AG20443 (cell line): ENCODE data around the gene GATA3.

Source experiments
- DNase-seq: peaks from one replicate; pipeline ENCODE4 v3.0.0; 2012; ENCODE audit warnings: low spot score, mixed read lengths

Gene GATA3

GRCh38 chr10:8037941-8038894 is 16.3 kb upstream of the GATA3 start:
- DNase-seq, result peak; percentile 7

DNA sequence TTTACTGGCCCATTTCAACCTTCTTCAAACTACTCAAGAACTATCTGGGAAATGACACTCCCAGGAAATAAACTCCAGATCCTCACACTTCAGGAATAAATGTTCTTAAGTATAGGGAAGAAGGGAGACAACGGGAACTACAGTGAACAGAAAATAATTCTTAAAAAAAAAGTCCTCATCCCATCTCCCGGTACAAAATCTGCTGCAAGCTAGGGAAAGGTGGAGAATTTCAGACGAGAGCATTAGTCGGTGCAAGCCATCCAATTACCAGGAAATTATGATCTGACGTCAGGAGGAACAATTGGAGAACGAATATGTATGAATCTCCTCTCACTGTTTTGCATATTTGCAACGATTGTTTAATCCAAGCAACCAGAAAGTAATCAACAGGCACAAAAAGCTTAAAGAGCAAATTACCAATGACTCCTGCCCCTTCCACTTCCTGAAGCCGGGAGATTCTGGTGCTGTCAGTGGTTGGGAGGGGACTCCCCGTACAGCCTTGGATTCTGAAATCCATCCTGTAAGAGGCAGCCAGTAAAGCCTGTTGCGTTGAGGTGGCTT is 15.1 kb upstream of the GATA3 start:
- DNase-seq, result no peak

DNA sequence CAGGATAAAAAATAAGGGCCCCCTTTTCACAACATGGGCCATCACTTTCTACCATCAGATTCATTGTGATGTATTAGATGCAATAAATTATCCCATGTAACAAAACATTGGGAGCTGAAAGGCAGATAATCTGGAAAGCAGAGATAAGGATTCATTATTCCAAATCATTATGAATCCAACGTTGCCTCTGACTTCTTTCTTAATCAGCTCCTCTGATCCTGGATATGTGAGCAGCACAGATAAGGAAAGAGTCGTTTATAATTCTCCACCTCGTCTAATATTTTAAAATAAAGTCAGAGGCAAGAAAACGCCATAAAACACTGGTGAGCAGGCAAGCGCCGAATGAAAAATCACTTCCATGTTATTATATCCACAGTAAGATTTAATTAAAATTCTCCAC is 13.8 kb upstream of the GATA3 start:
- no peak for DNase-seq

DNA sequence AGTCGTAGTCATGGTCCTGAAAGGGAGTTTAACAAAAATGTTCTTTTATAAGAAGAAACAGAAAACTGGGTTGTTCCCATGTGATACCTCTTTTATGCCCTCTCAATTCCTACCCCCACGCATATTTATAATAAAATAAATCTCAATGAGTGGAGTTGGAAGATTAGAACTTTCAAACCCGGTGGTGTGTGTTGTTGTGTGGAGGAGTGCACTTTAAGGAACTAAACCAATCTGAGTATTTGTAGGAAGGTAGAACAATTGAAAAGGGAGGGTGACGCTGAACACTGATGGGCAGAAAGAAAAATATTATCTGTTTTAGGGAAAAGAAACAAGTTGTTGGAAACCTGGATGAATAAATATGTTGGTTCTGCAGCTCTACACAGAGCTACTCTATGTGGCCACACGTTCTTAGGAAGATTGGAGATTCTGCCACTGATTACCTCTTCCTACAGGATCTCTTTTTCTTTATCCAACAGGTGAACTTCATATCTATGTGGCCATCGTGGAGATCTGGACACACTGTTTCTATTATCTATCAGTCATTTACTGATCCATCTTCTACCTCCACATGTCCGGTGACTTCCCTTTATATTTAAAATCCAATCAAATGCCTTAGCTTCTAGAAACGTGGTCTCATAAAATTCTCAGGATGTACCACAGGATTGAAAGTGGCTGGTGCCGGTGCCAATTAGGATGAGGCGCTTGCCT is 13.1 kb upstream of the GATA3 start:
- DNase-seq, result no peak

- DNase-seq, result peak; percentile 10
Observed at GRCh38 chr10:8041992-8042720, 12.3 kb upstream of the GATA3 start.

DNA sequence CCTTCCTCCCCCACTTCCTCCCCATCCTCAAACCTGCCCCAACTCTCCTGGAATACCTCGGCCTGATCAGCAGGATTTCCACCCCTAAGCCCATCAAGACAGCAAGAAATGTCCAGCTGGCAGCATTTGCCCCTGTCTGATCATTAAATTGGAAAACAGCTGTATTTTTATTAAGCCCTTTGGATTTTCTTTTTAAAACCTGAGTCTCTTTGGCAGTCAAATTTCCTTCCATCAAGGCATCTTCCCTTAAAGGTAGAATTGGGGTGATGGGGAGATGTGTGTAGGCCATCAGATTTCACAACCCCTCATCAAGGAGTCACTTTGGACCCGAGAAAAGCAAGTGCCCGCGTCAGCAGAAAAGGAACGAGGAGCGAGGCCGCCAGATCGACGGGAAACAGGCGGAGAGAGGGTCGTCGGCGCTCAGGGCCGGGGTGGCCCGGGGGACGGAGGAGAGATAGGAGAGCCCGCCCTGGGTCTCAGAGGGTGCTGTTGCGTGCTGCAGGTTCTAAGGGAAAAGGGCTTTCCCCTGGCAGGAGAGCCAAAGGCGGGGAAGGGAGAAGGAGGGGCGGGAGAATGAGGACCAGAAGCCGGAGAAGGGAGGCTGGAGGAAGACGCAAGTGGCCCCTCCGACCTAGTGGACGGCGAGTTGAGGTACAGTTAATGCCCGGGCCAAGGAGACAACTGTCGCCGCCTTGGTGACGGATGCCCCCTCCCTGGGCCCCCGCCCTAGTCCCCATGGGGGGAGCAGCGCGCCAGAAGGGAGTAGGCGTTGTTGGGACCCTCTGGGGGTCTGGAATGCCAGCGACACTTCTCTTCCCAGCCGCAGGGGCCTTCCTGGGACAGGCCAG is 11.5 kb upstream of the GATA3 start:
- DNase-seq, result peak; percentile 12

- peak; percentile 14 for DNase-seq
Observed at GRCh38 chr10:8043569-8044306, 10.8 kb upstream of the GATA3 start.

DNA sequence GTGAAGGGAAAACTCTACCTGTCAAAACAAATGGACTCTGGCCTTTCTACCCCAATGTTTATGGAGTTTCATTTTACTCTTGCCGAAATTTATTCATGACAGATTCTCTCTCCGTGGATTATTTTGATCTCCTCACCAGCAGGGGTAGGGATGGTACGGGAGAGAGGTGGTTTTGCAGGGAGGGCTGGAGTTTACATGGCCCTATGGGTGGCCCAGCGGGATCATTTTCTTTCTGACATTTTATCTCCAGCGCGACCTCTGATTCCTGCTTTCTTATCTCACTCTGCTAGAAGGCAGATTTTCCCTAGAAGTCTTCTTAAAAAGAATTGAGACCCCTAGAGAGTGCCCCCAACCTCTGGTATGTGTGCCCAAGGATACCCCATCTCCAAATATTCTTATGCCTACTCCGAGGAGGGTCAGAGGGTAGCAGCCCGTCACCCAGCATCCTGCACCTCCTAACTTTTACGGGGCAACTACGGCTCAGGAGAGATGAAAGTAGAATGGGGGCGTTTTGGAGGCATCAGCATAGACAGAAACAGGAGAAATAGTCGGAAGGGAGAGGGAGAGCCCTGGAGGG is 10.1 kb upstream of the GATA3 start:
- DNase-seq, result peak; percentile 7

DNA sequence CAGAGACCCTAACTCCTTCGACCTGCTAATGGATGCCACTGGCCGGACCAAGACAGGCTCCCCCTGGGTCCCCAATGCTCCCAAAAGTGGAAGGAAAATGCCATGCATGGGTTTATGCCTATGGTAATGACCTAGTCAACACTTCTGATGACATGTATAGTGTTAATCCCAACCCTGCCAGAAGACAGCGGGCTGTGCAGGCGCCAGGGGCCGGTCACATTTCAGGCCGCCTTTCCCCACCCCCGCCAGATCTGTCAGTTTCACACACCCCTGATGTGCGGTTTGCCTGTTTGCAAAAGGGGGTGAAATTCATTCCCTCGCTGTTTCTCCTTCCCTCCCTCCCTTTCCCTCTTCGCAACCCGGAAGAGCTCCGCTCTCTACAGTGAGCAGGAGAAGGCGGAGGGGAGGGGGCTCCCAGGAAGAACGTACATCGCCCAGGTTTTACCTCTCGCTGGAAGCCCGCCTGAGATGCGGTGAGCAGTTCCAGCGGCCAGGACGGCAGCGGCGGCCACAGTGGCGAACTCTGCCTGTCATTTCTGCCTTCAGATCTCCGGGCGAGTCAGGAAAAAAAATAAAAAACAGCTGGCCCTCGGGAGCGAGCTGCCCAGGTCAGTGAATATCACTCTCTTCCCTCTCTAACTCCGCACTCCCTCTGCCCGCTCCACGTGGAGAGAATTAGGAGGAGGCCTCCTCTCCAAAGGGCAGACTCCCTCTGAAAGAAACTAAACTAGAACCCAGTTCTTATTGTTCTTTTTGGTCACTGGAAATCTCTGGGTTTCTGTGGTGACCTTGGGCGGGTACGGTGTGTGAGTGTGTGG is 9.4 kb upstream of the GATA3 start:
- DNase-seq, result peak; percentile 32

GRCh38 chr10:8045726-8046494 is 8.6 kb upstream of the GATA3 start:
- DNase-seq, result peak; percentile 11

GRCh38 chr10:8047452-8048280 is 6.8 kb upstream of the GATA3 start:
- peak; percentile 10 for DNase-seq

- no peak for DNase-seq
Observed at GRCh38 chr10:8048281-8049008, 6.0 kb upstream of the GATA3 start.

DNA sequence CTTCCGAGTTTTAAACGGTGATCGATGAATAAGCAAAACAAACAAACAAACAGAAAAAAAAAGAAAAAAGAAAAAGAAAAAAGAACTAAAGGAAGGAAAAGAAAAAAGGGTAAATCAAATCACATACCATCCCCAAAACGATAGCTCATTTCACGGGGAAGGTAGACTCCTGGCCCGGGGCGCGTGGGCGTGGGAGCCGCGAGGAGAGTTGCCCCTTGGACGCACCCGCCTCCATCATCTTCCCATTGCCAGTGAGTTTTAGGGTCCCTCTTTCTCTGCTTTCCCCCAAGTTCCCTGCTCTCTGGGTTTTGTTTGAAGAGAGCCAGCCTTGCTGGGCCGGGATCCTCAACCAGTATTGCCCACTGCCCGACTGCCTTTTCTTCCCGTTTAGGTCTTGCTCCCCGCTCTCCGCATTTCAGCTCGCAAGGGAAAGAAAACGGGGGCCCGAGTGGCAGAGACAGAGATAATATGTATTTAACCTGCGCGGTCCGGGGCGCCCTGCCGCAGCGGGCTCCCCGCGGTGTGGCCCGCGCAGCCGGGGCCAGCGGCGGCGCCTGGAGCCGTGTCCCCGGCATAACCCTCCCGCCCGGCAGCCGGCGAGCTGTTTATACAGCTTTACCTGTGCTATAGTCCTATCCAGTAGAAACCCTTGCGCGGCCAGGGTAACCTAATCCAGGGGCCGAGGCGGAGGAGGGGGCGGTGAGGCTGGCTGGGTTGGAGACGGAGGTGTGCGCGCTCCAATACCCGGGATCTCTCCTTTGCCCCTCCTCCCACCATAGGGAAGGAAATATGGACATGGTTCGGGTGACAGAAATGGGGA is 5.2 kb upstream of the GATA3 start:
- DNase-seq, result peak; percentile 10

DNA sequence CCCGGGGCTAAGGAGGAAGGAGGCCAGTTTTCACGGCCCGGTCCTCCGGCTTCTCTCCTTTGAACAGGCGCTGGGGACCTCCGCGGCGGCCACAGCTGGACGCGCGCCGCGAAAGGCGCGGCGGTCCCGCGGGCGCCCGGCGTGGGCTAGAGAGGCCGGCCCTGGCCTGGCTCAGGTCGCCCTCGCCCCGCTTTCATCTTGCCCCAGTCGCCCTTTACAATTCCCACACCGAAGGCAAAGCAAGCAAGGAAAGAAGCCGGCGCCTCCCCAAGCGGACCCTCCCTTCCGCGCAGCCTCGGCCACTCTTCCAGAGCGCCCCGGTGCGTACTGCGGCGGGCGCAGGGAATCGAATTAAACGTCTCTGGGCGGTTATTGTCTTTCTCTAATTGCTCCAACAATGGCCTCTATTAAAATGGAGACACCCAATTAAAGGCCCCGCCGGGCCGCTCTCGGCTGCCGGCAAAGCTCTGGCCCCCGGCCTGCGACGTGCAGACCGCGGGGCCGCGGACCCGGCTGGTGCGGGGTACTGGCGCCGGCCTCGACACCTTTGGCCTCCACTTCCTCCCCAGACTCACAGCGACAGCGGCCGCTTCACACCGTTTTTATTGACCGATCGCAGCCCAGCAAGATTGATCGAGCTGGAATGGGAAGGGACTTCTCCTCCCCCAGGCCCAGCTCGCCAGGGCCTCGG is 4.5 kb upstream of the GATA3 start:
- DNase-seq, result no peak

- DNase-seq, result no peak
Observed at GRCh38 chr10:8050556-8051108, 3.9 kb upstream of the GATA3 start.
